HepG2 (cell line): ENCODE measurements around the gene PIGA.

ENCODE experiments used
- ARHGAP35 ChIP-seq: sonication (generic); formaldehyde crosslinking; IDR thresholded peaks from 2 replicates; pipeline ENCODE4 v1.9.0; 2022; ENCODE audit warnings: mild to moderate bottlenecking, inconsistent platforms, moderate library complexity, missing genetic modification reagents, borderline replicate concordance
- ESRRA ChIP-seq: sonication (generic); formaldehyde crosslinking; IDR thresholded peaks from 2 replicates; pipeline ENCODE4 v1.5.1; 2020; ENCODE audit warnings: mild to moderate bottlenecking, low read depth, missing genetic modification reagents
- ETV6 ChIP-seq: sonication (generic); formaldehyde crosslinking; conservative IDR thresholded peaks from 2 replicates; pipeline ENCODE4 v1.4.0; 2020; ENCODE audit warnings: missing genetic modification reagents
- FOXK1 ChIP-seq: sonication (generic); formaldehyde crosslinking; IDR thresholded peaks from 2 replicates; pipeline ENCODE4 v1.4.0; 2020; ENCODE audit warnings: low read depth, missing genetic modification reagents, borderline replicate concordance
- JUN ChIP-seq: sonication (generic); formaldehyde crosslinking; IDR thresholded peaks from 2 replicates; pipeline ENCODE4 v1.4.0; 2020; ENCODE audit warnings: mild to moderate bottlenecking, missing genetic modification reagents
- KDM6A ChIP-seq: IDR thresholded peaks from 2 replicates; pipeline ENCODE4 v1.6.1; 2016; ENCODE audit warnings: low read depth
- POLR2AphosphoS5 ChIP-seq: IDR thresholded peaks from 2 replicates; pipeline ENCODE4 v1.6.1; 2012; ENCODE audit warnings: low read depth, low read length
- RFX5 ChIP-seq: IDR thresholded peaks from 2 replicates; pipeline ENCODE4 v1.6.1; 2011; ENCODE audit warnings: low read depth, low read length, improper control_type of control experiment
- TF ChIP-seq, protein P1 (sequence below): sonication (generic); formaldehyde crosslinking; conservative IDR thresholded peaks from 2 replicates; pipeline ENCODE4 v1.8.0; 2022; ENCODE audit warnings: mild to moderate bottlenecking, moderate library complexity, missing genetic modification reagents
- TF ChIP-seq, protein P2 (sequence below): sonication (generic); formaldehyde crosslinking; IDR thresholded peaks from 2 replicates; pipeline ENCODE4 v1.5.0; 2020; ENCODE audit warnings: mild to moderate bottlenecking, missing genetic modification reagents, moderate library complexity

DNA sequence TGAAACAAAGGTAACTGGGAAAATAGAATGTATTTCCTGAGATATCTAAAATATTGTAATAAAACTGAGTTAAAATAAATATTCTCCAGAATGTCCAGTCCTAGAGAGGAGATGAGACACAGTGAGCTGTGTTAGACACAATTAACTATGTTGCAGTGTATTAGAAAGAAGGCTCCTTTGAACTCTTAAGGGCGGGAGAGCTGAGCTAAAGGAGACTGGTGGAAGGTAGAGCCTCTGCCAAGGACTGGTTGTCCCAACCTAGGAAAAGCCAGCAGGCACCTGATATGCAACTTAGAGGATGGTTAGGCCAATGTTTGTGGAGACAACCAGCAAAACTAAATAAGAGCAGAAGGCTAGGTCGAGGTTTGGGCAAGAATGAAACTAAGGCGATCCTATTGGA lies 24.2 kb downstream of the PIGA start:
- TF ChIP-seq ESRRA (CRISPR knock-in tag) = no peak
- no peak for TF ChIP-seq JUN (CRISPR knock-in tag)
- no peak for TF ChIP-seq ETV6
- TF ChIP-seq, protein P1, sequence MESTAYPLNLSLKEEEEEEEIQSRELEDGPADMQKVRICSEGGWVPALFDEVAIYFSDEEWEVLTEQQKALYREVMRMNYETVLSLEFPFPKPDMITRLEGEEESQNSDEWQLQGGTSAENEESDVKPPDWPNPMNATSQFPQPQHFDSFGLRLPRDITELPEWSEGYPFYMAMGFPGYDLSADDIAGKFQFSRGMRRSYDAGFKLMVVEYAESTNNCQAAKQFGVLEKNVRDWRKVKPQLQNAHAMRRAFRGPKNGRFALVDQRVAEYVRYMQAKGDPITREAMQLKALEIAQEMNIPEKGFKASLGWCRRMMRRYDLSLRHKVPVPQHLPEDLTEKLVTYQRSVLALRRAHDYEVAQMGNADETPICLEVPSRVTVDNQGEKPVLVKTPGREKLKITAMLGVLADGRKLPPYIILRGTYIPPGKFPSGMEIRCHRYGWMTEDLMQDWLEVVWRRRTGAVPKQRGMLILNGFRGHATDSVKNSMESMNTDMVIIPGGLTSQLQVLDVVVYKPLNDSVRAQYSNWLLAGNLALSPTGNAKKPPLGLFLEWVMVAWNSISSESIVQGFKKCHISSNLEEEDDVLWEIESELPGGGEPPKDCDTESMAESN = no peak
- TF ChIP-seq, protein P2, sequence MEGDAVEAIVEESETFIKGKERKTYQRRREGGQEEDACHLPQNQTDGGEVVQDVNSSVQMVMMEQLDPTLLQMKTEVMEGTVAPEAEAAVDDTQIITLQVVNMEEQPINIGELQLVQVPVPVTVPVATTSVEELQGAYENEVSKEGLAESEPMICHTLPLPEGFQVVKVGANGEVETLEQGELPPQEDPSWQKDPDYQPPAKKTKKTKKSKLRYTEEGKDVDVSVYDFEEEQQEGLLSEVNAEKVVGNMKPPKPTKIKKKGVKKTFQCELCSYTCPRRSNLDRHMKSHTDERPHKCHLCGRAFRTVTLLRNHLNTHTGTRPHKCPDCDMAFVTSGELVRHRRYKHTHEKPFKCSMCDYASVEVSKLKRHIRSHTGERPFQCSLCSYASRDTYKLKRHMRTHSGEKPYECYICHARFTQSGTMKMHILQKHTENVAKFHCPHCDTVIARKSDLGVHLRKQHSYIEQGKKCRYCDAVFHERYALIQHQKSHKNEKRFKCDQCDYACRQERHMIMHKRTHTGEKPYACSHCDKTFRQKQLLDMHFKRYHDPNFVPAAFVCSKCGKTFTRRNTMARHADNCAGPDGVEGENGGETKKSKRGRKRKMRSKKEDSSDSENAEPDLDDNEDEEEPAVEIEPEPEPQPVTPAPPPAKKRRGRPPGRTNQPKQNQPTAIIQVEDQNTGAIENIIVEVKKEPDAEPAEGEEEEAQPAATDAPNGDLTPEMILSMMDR = no peak
- TF ChIP-seq KDM6A (CRISPR knock-in tag) = no peak
- TF ChIP-seq ARHGAP35 = no peak
- no peak for TF ChIP-seq RFX5
- TF ChIP-seq POLR2AphosphoS5 = no peak
- TF ChIP-seq FOXK1 (CRISPR knock-in tag) = no peak
